Measurements from ENCODE around the gene GNPTG. TPM values are rescaled to one million over a fixed set of nuclear protein-coding genes. Genes with fewer than 3 reads are reported as not detected.
"Not testable (repeated sequence)": the region's sequence is repeated elsewhere in the genome, so short reads cannot be mapped to it uniquely, and the experiment has no call there.

The GNPTG gene
- total and polyA plus RNA-seq, 2 donors: 27.8 to 61.3 TPM

DNA sequence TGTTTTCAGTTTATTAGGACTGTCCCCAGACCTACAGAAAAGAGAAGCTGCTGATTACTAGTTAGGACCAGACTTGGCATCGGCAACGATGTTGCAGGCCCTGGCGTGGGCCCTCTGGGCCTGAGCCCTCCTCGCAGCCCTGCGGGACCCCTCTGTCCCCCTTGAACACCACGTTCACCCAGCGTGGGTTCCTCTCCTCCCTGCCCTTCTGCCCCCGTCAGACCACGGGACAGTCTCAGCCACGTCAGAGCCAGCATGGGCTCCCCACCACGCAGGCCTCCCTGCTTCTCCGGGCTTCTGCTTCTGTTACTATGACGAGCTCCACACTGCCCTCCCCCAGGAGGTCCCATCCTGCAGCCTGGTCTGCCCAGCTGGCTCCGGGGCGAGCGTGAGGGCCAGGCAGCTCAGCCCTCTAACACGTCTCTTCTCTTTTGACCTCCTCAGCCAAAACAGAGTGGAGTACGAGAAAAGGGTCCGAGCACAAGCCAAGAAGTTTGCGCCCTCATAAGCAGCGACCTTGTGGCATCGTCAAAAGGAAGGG lies 27.4 kb upstream of the GNPTG start:
- Histone ChIP-seq H3K27ac (ENCODE audit: low read depth in 1 of 2, low read length in 1 of 2) (no peak overlapping the region), H3K27me3 (ENCODE audit: control insufficient read depth in 2 of 2, insufficient read depth in 1 of 2, low read length in 1 of 2) (no peaks in the 10 kb centered on the region), H3K4me1 (ENCODE audit: control insufficient read depth in 2 of 2, insufficient read depth in 2 of 2, low read length in 2 of 2) (no peaks in the 10 kb centered on the region), H3K9me3 (ENCODE audit: control insufficient read depth in 2 of 2, insufficient read depth in 1 of 2, low read length in 1 of 2) (no peaks in the 10 kb centered on the region), H3K4me3 (ENCODE audit: low read length in 2 of 2) (no peak overlapping the region), H3K36me3 (ENCODE audit: control insufficient read depth in 2 of 2, insufficient read depth in 2 of 2, low read length in 1 of 2) (peaks cover 61 to 64% of the 10 kb centered on the region in 2 donors)
- WGBS: 93% methylated on average over 22 of the region's 22 CpGs
- DNase-seq (ENCODE audit: low read depth in 6 of 9, low spot score in 9 of 9): no peak

DNA sequence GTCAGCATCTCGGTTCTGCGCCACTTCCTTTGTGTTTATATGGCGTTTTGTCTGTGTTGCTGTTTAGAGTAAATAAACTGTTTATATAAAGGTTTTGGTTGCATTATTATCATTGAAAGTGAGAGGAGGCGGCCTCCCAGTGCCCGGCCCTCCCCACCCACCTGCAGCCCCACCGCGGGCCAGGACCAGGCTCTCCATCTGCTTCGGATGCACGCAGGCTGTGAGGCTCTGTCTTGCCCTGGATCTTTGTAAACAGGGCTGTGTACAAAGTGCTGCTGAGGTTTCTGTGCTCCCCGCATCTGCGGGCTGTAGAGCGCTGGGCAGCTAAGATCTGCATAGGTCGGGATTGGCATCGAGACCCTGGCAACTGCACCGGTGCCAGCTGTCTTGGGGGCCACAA lies 26.5 kb upstream of the GNPTG start:
- H3K4me3 ChIP-seq (ENCODE audit: low read length in 2 of 2): no peak overlapping the region
- peaks cover 0 to 6% of the 10 kb centered on the region in 2 donors for H3K27me3 ChIP-seq (ENCODE audit: control insufficient read depth in 2 of 2, insufficient read depth in 1 of 2, low read length in 1 of 2)
- peaks cover under 1 to 5% of the 10 kb centered on the region in 2 donors for H3K9me3 ChIP-seq (ENCODE audit: control insufficient read depth in 2 of 2, insufficient read depth in 1 of 2, low read length in 1 of 2)
- no peak overlapping the region for H3K27ac ChIP-seq (ENCODE audit: low read depth in 1 of 2, low read length in 1 of 2)
- no peak for DNase-seq (ENCODE audit: low read depth in 6 of 9, low spot score in 9 of 9)
- WGBS: 96% methylated on average over 15 of the region's 15 CpGs
- H3K36me3 ChIP-seq (ENCODE audit: control insufficient read depth in 2 of 2, insufficient read depth in 2 of 2, low read length in 1 of 2): peaks cover 52 to 55% of the 10 kb centered on the region in 2 donors
- H3K4me1 ChIP-seq (ENCODE audit: control insufficient read depth in 2 of 2, insufficient read depth in 2 of 2, low read length in 2 of 2): no peaks in the 10 kb centered on the region

DNA sequence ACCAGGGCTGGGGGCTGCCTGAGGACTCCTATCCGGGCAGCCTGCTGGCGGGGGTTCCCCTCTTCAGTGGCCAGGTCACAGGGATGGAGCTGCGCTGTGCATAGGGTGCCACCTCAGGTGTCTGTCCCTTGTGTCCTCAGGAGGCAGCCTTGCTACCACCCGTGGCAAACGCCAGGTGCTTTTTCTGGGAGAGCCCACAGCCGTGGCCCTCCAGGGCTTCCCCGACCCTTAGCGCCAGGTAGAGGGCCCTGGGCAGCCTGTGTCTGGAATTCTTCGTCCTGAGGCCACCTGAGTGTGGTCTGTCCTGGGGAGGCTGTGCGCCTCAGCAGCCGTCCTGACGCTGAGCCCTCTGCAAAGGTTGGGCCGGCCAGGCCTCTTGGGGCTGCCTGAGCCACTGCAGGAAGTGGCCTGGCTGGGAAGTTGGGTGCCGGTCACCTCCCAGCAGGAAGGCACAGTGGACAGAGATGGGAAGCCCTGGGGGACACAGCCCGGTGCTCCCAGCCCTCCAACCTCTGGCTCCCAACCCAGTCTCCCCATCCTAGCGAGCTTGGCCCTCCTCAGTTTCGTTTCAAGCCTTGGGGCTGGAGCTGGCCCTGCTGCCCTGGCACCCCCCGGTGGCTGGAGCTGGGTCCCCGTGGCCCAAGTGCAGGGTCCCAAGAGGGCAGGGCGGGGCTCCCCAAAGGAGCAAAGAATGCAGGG lies 25.9 kb upstream of the GNPTG start:
- Histone ChIP-seq H3K9me3 (ENCODE audit: control insufficient read depth in 2 of 2, insufficient read depth in 1 of 2, low read length in 1 of 2) (peaks cover 4 to 9% of the 10 kb centered on the region in 2 donors), H3K27ac (ENCODE audit: low read depth in 1 of 2, low read length in 1 of 2) (no peak overlapping the region), H3K36me3 (ENCODE audit: control insufficient read depth in 2 of 2, insufficient read depth in 2 of 2, low read length in 1 of 2) (peaks cover 46 to 49% of the 10 kb centered on the region in 2 donors), H3K27me3 (ENCODE audit: control insufficient read depth in 2 of 2, insufficient read depth in 1 of 2, low read length in 1 of 2) (peaks cover 2 to 11% of the 10 kb centered on the region in 2 donors), H3K4me3 (ENCODE audit: low read length in 2 of 2) (no peak overlapping the region), H3K4me1 (ENCODE audit: control insufficient read depth in 2 of 2, insufficient read depth in 2 of 2, low read length in 2 of 2) (no peaks in the 10 kb centered on the region)
- WGBS: 92% methylated on average over 20 of the region's 20 CpGs
- DNase-seq (ENCODE audit: low read depth in 6 of 9, low spot score in 9 of 9): no peak

DNA sequence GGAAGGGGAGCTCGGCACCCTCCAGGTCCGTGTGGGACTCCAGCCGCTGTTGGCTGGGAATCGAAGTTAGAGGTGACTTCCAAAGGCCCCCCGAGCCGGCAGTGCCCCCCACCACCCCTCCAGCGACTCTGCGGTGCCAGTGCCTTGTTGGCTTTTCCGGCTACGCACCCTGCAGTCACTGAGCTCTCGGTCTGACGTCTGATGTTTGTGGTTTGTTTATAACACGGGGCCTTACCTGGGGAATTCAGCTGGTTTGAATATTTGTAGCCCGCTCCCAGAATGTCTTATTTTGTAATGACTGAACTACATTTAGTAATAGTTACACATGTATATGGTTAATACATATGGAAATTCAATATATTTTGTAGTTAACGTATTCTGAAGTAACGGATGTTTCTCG lies 25.3 kb upstream of the GNPTG start:
- no peak for DNase-seq (ENCODE audit: low read depth in 6 of 9, low spot score in 9 of 9)
- Histone ChIP-seq H3K4me3 (ENCODE audit: low read length in 2 of 2) (no peak overlapping the region), H3K27me3 (ENCODE audit: control insufficient read depth in 2 of 2, insufficient read depth in 1 of 2, low read length in 1 of 2) (peaks cover 8 to 17% of the 10 kb centered on the region in 2 donors), H3K27ac (ENCODE audit: low read depth in 1 of 2, low read length in 1 of 2) (no peak overlapping the region), H3K4me1 (ENCODE audit: control insufficient read depth in 2 of 2, insufficient read depth in 2 of 2, low read length in 2 of 2) (peaks cover 0 to 2% of the 10 kb centered on the region in 2 donors), H3K9me3 (ENCODE audit: control insufficient read depth in 2 of 2, insufficient read depth in 1 of 2, low read length in 1 of 2) (peaks cover 4 to 14% of the 10 kb centered on the region in 2 donors), H3K36me3 (ENCODE audit: control insufficient read depth in 2 of 2, insufficient read depth in 2 of 2, low read length in 1 of 2) (peaks cover 41 to 44% of the 10 kb centered on the region in 2 donors)
- 91% methylated on average over 17 of the region's 17 CpGs for WGBS

DNA sequence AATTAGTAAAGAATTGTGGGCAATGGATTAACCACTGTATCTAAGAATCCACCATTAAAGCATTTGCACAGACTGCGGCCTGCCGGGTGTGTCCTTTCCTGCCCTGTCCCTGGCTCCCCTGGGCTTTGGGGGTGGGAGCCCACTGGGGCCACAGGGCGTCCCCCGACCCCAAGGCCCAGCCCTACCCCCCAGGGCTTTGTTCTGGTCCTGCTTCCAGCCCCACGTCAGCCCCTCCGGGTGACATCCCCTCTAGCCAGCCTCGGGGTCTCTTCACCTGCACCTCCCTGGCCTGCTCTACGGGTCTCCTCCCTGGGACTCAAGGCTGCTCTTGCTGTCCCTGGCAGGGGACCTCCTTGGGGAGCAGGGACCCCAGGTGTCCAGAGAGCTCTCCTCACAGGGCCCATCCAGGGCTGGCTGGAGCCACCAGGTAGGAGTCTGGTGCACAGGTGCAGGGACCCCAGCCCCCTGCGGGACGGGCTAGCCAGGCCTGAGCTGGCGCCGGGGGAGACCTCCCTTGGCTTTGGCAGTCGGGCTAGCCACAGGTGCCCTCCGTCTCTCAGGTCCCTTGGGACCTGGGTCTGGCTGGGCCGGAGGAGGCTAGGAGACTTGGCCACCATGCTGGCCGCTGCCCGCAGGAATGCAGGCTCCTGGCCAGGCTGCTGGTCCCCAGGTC lies 24.6 kb upstream of the GNPTG start:
- 91% methylated on average over 17 of the region's 17 CpGs for WGBS
- DNase-seq (ENCODE audit: low read depth in 6 of 9, low spot score in 9 of 9): no peak
- H3K36me3 ChIP-seq (ENCODE audit: control insufficient read depth in 2 of 2, insufficient read depth in 2 of 2, low read length in 1 of 2): peaks cover 34 to 37% of the 10 kb centered on the region in 2 donors

DNA sequence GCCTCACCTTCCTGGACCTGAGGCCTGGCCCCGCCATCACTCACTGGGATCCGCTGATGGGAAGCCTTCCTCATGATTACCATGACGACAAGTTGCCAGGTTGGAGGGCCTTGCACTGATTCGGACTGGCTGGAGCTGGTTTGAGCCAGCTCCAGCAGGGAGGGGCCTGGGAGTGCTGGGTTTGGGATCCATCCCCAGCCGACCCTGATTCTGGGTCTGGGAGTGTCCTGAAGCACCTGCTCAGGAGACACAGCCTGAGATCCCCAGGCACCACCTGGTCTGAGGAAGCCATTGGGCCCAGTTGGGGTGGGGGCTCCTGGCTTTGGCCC lies 24.1 kb upstream of the GNPTG start:
- Histone ChIP-seq H3K9me3 (ENCODE audit: control insufficient read depth in 2 of 2, insufficient read depth in 1 of 2, low read length in 1 of 2) (peaks cover 4 to 24% of the 10 kb centered on the region in 2 donors), H3K4me1 (ENCODE audit: control insufficient read depth in 2 of 2, insufficient read depth in 2 of 2, low read length in 2 of 2) (peaks cover 3 to 12% of the 10 kb centered on the region in 2 donors), H3K27me3 (ENCODE audit: control insufficient read depth in 2 of 2, insufficient read depth in 1 of 2, low read length in 1 of 2) (peaks cover 20 to 29% of the 10 kb centered on the region in 2 donors), H3K4me3 (ENCODE audit: low read length in 2 of 2) (no peak overlapping the region), H3K27ac (ENCODE audit: low read depth in 1 of 2, low read length in 1 of 2) (no peak overlapping the region), H3K36me3 (ENCODE audit: control insufficient read depth in 2 of 2, insufficient read depth in 2 of 2, low read length in 1 of 2) (peaks cover 31 to 36% of the 10 kb centered on the region in 2 donors)
- WGBS: 90% methylated on average over 5 of the region's 5 CpGs
- no peak for DNase-seq (ENCODE audit: low read depth in 6 of 9, low spot score in 9 of 9)

More for the DNA sequence above, 24.6 kb upstream of the GNPTG start:
- Histone ChIP-seq H3K9me3 (ENCODE audit: control insufficient read depth in 2 of 2, insufficient read depth in 1 of 2, low read length in 1 of 2) (peaks cover 4 to 20% of the 10 kb centered on the region in 2 donors), H3K4me3 (ENCODE audit: low read length in 2 of 2) (no peak overlapping the region), H3K4me1 (ENCODE audit: control insufficient read depth in 2 of 2, insufficient read depth in 2 of 2, low read length in 2 of 2) (peaks cover 3 to 9% of the 10 kb centered on the region in 2 donors), H3K27ac (ENCODE audit: low read depth in 1 of 2, low read length in 1 of 2) (no peak overlapping the region), H3K27me3 (ENCODE audit: control insufficient read depth in 2 of 2, insufficient read depth in 1 of 2, low read length in 1 of 2) (peaks cover 15 to 24% of the 10 kb centered on the region in 2 donors)

DNA sequence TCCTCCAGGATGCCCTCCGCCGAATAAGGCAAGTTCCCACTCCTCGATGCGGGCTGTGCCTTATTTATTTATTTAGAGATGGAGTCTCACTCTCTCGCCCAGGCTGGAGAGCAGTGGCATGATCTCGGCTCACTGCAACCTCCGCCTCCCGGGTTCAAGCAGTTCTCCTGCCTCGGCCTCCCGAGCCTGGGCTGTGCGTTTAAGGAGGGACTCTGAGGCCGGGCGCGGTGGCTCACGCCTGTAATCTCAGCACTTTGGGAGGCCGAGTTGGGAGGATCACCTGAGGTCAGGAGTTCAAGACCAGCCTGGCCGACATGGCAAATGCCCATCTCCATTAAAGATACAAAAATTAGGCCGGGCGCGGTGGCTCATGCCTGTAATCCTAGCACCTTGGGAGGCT lies 23.6 kb upstream of the GNPTG start:
- not testable (repeated sequence) for DNase-seq (ENCODE audit: low read depth in 6 of 9, low spot score in 9 of 9); H3K4me3 ChIP-seq (ENCODE audit: low read length in 2 of 2); H3K27ac ChIP-seq (ENCODE audit: low read depth in 1 of 2, low read length in 1 of 2)
- H3K36me3 ChIP-seq (ENCODE audit: control insufficient read depth in 2 of 2, insufficient read depth in 2 of 2, low read length in 1 of 2): peaks cover 30 to 35% of the 10 kb centered on the region in 2 donors
- H3K4me1 ChIP-seq (ENCODE audit: control insufficient read depth in 2 of 2, insufficient read depth in 2 of 2, low read length in 2 of 2): peaks cover 3 to 12% of the 10 kb centered on the region in 2 donors
- peaks cover 25 to 34% of the 10 kb centered on the region in 2 donors for H3K27me3 ChIP-seq (ENCODE audit: control insufficient read depth in 2 of 2, insufficient read depth in 1 of 2, low read length in 1 of 2)
- peaks cover 4 to 30% of the 10 kb centered on the region in 2 donors for H3K9me3 ChIP-seq (ENCODE audit: control insufficient read depth in 2 of 2, insufficient read depth in 1 of 2, low read length in 1 of 2)
- WGBS: 95% methylated on average over 20 of the region's 20 CpGs

DNA sequence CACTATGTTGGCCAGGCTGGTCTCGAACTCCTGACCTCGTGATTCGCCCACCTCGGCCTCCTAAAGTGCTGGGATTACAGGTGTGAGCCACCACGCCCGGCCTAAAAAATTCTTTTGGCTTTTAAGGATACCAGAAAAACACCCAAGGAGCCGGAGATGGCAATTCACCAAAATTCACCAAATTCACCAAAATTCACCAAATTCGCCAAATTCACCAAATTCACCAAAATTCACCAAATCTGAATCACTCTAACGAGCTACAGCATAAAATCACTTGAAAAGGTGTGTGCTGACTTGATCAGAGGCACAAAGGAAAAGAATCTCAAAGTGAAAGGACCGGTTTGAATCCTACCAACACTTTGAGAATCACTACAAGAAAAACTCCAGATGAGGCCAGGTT lies 22.8 kb upstream of the GNPTG start:
- peaks cover 7 to 13% of the 10 kb centered on the region in 2 donors for H3K4me1 ChIP-seq (ENCODE audit: control insufficient read depth in 2 of 2, insufficient read depth in 2 of 2, low read length in 2 of 2)
- not testable (repeated sequence) for DNase-seq (ENCODE audit: low read depth in 6 of 9, low spot score in 9 of 9)

More for the DNA sequence above, 22.8 kb upstream of the GNPTG start:
- H3K27me3 ChIP-seq (ENCODE audit: control insufficient read depth in 2 of 2, insufficient read depth in 1 of 2, low read length in 1 of 2): peaks cover 33 to 42% of the 10 kb centered on the region in 2 donors
- H3K9me3 ChIP-seq (ENCODE audit: control insufficient read depth in 2 of 2, insufficient read depth in 1 of 2, low read length in 1 of 2): peaks cover 4 to 31% of the 10 kb centered on the region in 2 donors
- not testable (repeated sequence) for H3K4me3 ChIP-seq (ENCODE audit: low read length in 2 of 2); H3K27ac ChIP-seq (ENCODE audit: low read depth in 1 of 2, low read length in 1 of 2)
- peaks cover 22 to 27% of the 10 kb centered on the region in 2 donors for H3K36me3 ChIP-seq (ENCODE audit: control insufficient read depth in 2 of 2, insufficient read depth in 2 of 2, low read length in 1 of 2)
- WGBS: 97% methylated on average over 10 of the region's 10 CpGs
